GM10248 (cell line): Measurements from ENCODE around the gene INS.

Experiments used
- CTCF ChIA-PET: fragments of 300-600 bp; sonication (Branson Sonifier 250); formaldehyde crosslinking; extraction: SDS; loops from one replicate; lab custom pipeline; 2021; ENCODE audit warnings: antibody characterized with exemption; lab: Yijun Ruan, JAX
- POLR2A ChIA-PET: fragments of 350-650 bp; sonication (Branson Sonifier 250); formaldehyde crosslinking; extraction: SDS; loops from one replicate; lab custom pipeline; 2020; ENCODE audit warnings: antibody characterized with exemption; lab: Yijun Ruan, JAX
- DNase-seq: peaks from one replicate; pipeline ENCODE4 v3.0.0; 2012; ENCODE audit errors: extremely low spot score
- TF ChIP-seq, protein P1 (sequence below): IDR thresholded peaks from 2 replicates; pipeline ENCODE4 v1.5.1; 2012; ENCODE audit warnings: mild to moderate bottlenecking, low read depth; ENCODE audit errors: extremely low read depth, missing control alignments, control extremely low read depth

Gene INS

GRCh38 chr11:2138068-2138430, 23.0 kb downstream of the INS start:
- no peak for DNase-seq
- ChIA-PET POLR2A (no interaction called here), CTCF (interaction anchor here (5.2 kb wide), 1 partner anchor 14 kb away, joined by 41 read pairs; no protein-coding TSS in a partner anchor)
- TF ChIP-seq, protein P1, sequence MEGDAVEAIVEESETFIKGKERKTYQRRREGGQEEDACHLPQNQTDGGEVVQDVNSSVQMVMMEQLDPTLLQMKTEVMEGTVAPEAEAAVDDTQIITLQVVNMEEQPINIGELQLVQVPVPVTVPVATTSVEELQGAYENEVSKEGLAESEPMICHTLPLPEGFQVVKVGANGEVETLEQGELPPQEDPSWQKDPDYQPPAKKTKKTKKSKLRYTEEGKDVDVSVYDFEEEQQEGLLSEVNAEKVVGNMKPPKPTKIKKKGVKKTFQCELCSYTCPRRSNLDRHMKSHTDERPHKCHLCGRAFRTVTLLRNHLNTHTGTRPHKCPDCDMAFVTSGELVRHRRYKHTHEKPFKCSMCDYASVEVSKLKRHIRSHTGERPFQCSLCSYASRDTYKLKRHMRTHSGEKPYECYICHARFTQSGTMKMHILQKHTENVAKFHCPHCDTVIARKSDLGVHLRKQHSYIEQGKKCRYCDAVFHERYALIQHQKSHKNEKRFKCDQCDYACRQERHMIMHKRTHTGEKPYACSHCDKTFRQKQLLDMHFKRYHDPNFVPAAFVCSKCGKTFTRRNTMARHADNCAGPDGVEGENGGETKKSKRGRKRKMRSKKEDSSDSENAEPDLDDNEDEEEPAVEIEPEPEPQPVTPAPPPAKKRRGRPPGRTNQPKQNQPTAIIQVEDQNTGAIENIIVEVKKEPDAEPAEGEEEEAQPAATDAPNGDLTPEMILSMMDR: no peak

- CTCF ChIA-PET: interaction anchor here (5.2 kb wide), 1 partner anchor 14 kb away, joined by 41 read pairs; no protein-coding TSS in a partner anchor
- DNase-seq: no peak
- TF ChIP-seq, protein P1: no peak
- POLR2A ChIA-PET: no interaction called here
Measured at GRCh38 chr11:2137202-2138067, 23.6 kb downstream of the INS start.

DNA sequence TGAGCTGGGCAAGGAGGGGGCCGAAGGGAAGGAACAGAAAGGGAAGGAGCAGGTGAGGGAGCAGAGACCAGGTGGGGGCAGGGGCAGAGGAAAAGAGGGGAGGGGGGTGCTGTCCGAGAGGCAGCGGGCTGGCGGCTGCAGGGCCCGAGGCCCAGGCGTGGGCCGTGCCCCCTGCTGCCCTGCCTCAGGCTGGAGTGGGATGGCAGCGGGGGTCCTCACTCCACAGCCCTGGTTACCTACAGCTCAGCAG, 24.1 kb downstream of the INS start:
- ChIA-PET CTCF (interaction anchor here (5.2 kb wide), 1 partner anchor 15 kb away, joined by 41 read pairs; no protein-coding TSS in a partner anchor), POLR2A (interaction anchor here (0.6 kb wide), 1 partner anchor 1091 kb away, joined by 4 read pairs; no protein-coding TSS in a partner anchor)
- DNase-seq: no peak
- TF ChIP-seq, protein P1: no peak

- TF ChIP-seq, protein P1: no peak
- ChIA-PET CTCF (interaction anchor here (5.2 kb wide), 1 partner anchor 15 kb away, joined by 41 read pairs; no protein-coding TSS in a partner anchor), POLR2A (interaction anchor here (0.6 kb wide), 1 partner anchor 1090 kb away, joined by 4 read pairs; no protein-coding TSS in a partner anchor)
- DNase-seq: no peak
Measured at GRCh38 chr11:2136209-2136951, 24.6 kb downstream of the INS start.

DNA sequence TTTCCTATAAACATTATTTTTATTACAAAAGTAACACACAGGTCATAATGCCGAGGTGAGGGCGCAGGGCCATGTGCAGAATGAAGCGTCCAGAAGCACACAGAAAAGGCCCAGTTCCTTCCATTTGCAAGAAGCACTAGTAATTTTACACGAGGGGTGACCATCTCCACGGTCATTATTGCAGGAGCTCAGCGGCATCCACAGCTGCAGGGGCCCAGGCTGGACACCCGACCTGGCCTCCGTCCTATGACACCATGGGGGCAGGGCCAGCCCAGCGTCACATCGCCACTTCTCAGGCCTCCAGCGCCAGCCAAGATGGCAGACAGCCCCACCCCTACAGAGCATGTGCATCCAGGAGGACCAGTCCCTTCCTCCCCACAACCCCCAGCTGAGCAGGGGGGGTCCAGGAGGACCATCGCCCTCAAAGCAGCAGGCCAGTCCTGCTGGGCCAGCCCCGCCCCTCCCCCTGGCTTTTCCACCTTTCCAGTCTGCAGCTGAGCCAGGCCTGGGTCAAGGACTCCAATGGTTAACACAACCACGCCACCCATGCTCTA, 25.3 kb downstream of the INS start:
- TF ChIP-seq, protein P1: no peak
- CTCF ChIA-PET: interaction anchor here (5.2 kb wide), 1 partner anchor 16 kb away, joined by 41 read pairs; no protein-coding TSS in a partner anchor
- DNase-seq: no peak
- POLR2A ChIA-PET: no interaction called here

DNA sequence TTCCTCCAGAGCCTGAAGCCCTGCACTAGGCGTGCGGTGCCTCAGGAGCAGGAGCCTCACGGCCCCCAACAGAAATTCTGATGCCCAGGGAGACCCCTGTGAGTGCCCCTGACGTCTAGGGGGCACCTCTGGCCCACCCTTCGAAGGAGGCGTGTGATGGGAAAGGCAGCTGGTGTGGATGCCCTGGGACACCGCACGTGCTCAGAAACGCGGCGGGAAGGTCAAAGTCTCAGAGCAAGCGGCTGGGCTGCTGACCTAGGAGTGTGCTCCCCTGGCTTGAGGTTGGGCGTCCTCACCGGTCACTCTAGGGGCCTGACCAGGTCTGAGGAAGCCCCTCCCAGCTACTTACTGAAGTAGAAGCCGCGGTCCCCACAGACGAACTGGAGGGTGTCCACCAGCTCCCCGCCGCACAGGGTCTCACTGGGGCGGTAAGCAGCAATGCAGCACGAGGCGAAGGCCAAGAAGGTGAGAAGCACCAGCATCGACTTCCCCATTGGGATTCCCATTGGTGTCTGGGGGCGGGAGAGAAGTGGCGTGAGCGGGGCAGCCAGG, 25.9 kb downstream of the INS start:
- TF ChIP-seq, protein P1: no peak
- CTCF ChIA-PET: interaction anchor here (5.2 kb wide), 1 partner anchor 17 kb away, joined by 41 read pairs; no protein-coding TSS in a partner anchor
- POLR2A ChIA-PET: no interaction called here
- no peak for DNase-seq
